ENCODE measurements around the gene CCDC15.

The CCDC15 gene

GRCh38 chr11:125062931-125063428, 109.0 kb downstream of the CCDC15 start, which contains the start of gene SLC37A2:
Gene SLC37A2 (plus strand): TSS chr11:125063305. CDS start chr11:125063368, 63 bp downstream.
- in situ Hi-C loops (cut with MboI; ENCODE audit: low sequenced_read_pairs) = no loop called here

GRCh38 chr11:125063429-125064043, 109.5 kb downstream of the CCDC15 start:
- in situ Hi-C loops (cut with MboI; ENCODE audit: low sequenced_read_pairs) = no loop called here

GRCh38 chr11:125064070-125064469, 110.1 kb downstream of the CCDC15 start:
- in situ Hi-C loops (cut with MboI; ENCODE audit: low sequenced_read_pairs) = no loop called here

- in situ Hi-C loops (cut with MboI; ENCODE audit: low sequenced_read_pairs) = no loop called here
These were observed 114.4 kb downstream of the CCDC15 start for GRCh38 chr11:125068368-125068767.

- in situ Hi-C loops (cut with MboI; ENCODE audit: low sequenced_read_pairs) = no loop called here
These were observed 115.0 kb downstream of the CCDC15 start for GRCh38 chr11:125069008-125069407.

GRCh38 chr11:125069796-125070195, 115.8 kb downstream of the CCDC15 start:
- in situ Hi-C loops (cut with MboI; ENCODE audit: low sequenced_read_pairs) = no loop called here

- in situ Hi-C loops (cut with MboI; ENCODE audit: low sequenced_read_pairs) = no loop called here
These were observed 116.8 kb downstream of the CCDC15 start for GRCh38 chr11:125070699-125071254.

- in situ Hi-C loops (cut with MboI; ENCODE audit: low sequenced_read_pairs) = no loop called here
These were observed 117.4 kb downstream of the CCDC15 start for GRCh38 chr11:125071435-125071834.

- in situ Hi-C loops (cut with MboI; ENCODE audit: low sequenced_read_pairs) = no loop called here
These were observed 117.8 kb downstream of the CCDC15 start for GRCh38 chr11:125071846-125072217.

GRCh38 chr11:125072218-125072960, 118.4 kb downstream of the CCDC15 start:
- in situ Hi-C loops (cut with MboI; ENCODE audit: low sequenced_read_pairs) = no loop called here

- in situ Hi-C loops (cut with MboI; ENCODE audit: low sequenced_read_pairs) = no loop called here
These were observed 119.1 kb downstream of the CCDC15 start for GRCh38 chr11:125072961-125073590.

- in situ Hi-C loops (cut with MboI; ENCODE audit: low sequenced_read_pairs) = no loop called here
These were observed 119.8 kb downstream of the CCDC15 start for GRCh38 chr11:125073616-125074483.

GRCh38 chr11:125074511-125075241, 120.7 kb downstream of the CCDC15 start:
- in situ Hi-C loops (cut with MboI; ENCODE audit: low sequenced_read_pairs) = no loop called here

GRCh38 chr11:125075242-125075625, 121.2 kb downstream of the CCDC15 start:
- in situ Hi-C loops (cut with MboI; ENCODE audit: low sequenced_read_pairs) = no loop called here

GRCh38 chr11:125075900-125076317, 121.9 kb downstream of the CCDC15 start:
- in situ Hi-C loops (cut with MboI; ENCODE audit: low sequenced_read_pairs) = no loop called here

GRCh38 chr11:125076378-125076945, 122.5 kb downstream of the CCDC15 start:
- in situ Hi-C loops (cut with MboI; ENCODE audit: low sequenced_read_pairs) = no loop called here

- in situ Hi-C loops (cut with MboI; ENCODE audit: low sequenced_read_pairs) = no loop called here
These were observed 124.0 kb downstream of the CCDC15 start for GRCh38 chr11:125078016-125078415.

GRCh38 chr11:125078516-125079140, 124.6 kb downstream of the CCDC15 start:
- in situ Hi-C loops (cut with MboI; ENCODE audit: low sequenced_read_pairs) = no loop called here

Data from hTERT RPE-1 (cell line).